ENCODE results near the gene WNT2B. TPM values are rescaled to one million over a fixed set of nuclear protein-coding genes. Genes with fewer than 3 reads are reported as not detected.

Gene WNT2B
- total and polyA plus RNA-seq, 2 donors (not counting 1 experiment from before 2014, with no cell fraction given), result 0.54 to 5.2 TPM

GRCh38 chr1:112507921-112508277, 866 bp upstream of the WNT2B start:
- WGBS (ENCODE audit: insufficient coverage), result 0% methylated on average over 11 of the region's 15 CpGs
- POLR2A ChIA-PET, result no interaction called here
- peak overlapping the region; percentile 35 to 67 (median 56) for H3K4me3 ChIP-seq (ENCODE audit: control extremely low read depth in 1 of 5, extremely low read depth in 1 of 5, insufficient read depth in 1 of 5, low read depth in 2 of 5, low read length in 4 of 5)

More at GRCh38 chr1:112507921-112508277, 866 bp upstream of the WNT2B start:
- H3K27ac Mint-ChIP-seq, result no peak overlapping the region
- Histone ChIP-seq H3K36me3 (replicated peaks in 1 of 2; ENCODE audit: control extremely low read depth in 1 of 2, control insufficient read depth in 1 of 2, extremely low read depth in 1 of 2, insufficient read depth in 2 of 2, low read length in 1 of 2) (no peaks in the 10 kb centered on the region), H3K9me3 (ENCODE audit: control extremely low read depth in 1 of 3, control insufficient read depth in 2 of 3, insufficient read depth in 1 of 3, low read length in 2 of 3) (peaks cover 0 to 10% (median 0%) of the 10 kb centered on the region in 3 donors), H3K4me1 (ENCODE audit: control insufficient read depth in 2 of 2, insufficient read depth in 2 of 2, low read length in 2 of 2) (peaks cover 36 to 49% of the 10 kb centered on the region in 2 donors), H3K9ac (ENCODE audit: low read length) (peak overlapping the region; percentile 71), H2AFZ (ENCODE audit: insufficient read depth, low read depth, low read length, poor library complexity, severe bottlenecking) (peak overlapping the region; percentile 82), H3K27ac (ENCODE audit: low read length in 2 of 2) (no peak overlapping the region), H3K4me2 (replicated peaks; ENCODE audit: low read depth, low read length, poor library complexity, severe bottlenecking) (peak overlapping the region; percentile 82), H3K27me3 (replicated peaks in 1 of 4; ENCODE audit: control extremely low read depth in 1 of 4, control insufficient read depth in 3 of 4, insufficient read depth in 4 of 4, low read length in 3 of 4) (peaks cover 0 to 68% (median 19%) of the 10 kb centered on the region in 4 experiments), H3K79me2 (ENCODE audit: control insufficient read depth, insufficient read depth, low read length) (no peaks in the 10 kb centered on the region), H4K20me1 (ENCODE audit: control insufficient read depth, insufficient read depth, low read length, poor library complexity, severe bottlenecking) (no peaks in the 10 kb centered on the region)
- H3K27me3 Mint-ChIP-seq, result peaks cover 23% of the 10 kb centered on the region
- CTCF ChIA-PET, result interaction anchor here (0.7 to 1.6 kb wide), 3 partner anchors 45 to 212 kb away, joined by 3 to 6 read pairs (median 3); no protein-coding TSS in a partner anchor
- peaks cover 38% of the 10 kb centered on the region for H3K4me1 Mint-ChIP-seq
- TF ChIP-seq CTCF (IDR thresholded peaks at IDR 0.05), result no peak
- TF ChIP-seq EZH2 (IDR thresholded peaks at IDR 0.05; ENCODE audit: borderline replicate concordance, insufficient read depth, low read depth, low read length, poor library complexity, severe bottlenecking), result no peak
- DNase-seq (peak; percentile 42), ATAC-seq (ENCODE audit: low read depth) (peak; percentile 40)
- H3K9me3 Mint-ChIP-seq (ENCODE audit: insufficient read depth), result no peaks in the 10 kb centered on the region
- intact Hi-C loops (cut with micrococcal nuclease), result loop anchor here (1.0 to 10.0 kb wide), 4 partner anchors 42 to 167 kb away; partner anchors contain the start of genes CAPZA1, CTTNBP2NL, MOV10 and ST7L
- H3K4me3 Mint-ChIP-seq, result peak overlapping the region; percentile 89
